ENCODE data around the gene KCMF1. TPM values are rescaled to one million over a fixed set of nuclear protein-coding genes. Genes with fewer than 3 reads are reported as not detected.
A peak's percentile ranks its signal among the peaks of the same experiment; 100 is the strongest.

Gene KCMF1
- total and polyA plus RNA-seq, 2 of the 13 experiments (the other 11 are each of a cell fraction or from before 2014, with no cell fraction given) = 62.1 to 116 TPM

DNA sequence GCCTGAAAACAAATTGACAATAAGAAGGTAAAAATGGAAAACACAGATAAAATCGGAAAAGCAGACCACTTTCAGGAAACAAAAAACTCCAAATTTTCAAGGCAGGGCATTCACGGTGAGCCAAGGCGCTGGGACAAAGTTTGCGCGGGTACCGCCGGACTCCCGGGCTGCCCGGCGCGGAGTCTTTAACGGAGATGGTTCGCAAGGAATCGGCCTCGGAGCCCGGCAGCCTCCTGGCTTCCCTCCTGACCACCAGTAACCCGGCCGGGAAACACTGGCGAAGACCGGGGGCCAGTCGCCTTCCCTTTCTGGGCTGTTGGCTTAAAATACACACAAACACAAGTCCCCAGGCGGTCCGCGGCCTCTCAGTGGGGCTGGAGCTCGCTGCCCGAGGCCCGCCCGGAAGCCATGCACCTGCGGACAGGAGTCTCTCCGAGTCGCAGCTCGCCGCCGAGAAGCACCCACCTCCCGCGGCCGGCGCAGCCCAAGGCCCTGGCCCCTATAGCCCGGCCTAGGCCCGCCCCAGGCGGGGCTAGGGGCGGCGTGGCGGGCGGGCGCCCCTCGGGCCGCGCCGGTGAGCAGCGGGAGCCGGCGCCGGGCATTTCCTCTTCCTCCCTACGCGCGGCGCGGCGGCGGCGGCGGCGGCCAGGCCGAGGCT lies 622 bp upstream of the KCMF1 start (continued):
- TF ChIP-seq, protein P1, sequence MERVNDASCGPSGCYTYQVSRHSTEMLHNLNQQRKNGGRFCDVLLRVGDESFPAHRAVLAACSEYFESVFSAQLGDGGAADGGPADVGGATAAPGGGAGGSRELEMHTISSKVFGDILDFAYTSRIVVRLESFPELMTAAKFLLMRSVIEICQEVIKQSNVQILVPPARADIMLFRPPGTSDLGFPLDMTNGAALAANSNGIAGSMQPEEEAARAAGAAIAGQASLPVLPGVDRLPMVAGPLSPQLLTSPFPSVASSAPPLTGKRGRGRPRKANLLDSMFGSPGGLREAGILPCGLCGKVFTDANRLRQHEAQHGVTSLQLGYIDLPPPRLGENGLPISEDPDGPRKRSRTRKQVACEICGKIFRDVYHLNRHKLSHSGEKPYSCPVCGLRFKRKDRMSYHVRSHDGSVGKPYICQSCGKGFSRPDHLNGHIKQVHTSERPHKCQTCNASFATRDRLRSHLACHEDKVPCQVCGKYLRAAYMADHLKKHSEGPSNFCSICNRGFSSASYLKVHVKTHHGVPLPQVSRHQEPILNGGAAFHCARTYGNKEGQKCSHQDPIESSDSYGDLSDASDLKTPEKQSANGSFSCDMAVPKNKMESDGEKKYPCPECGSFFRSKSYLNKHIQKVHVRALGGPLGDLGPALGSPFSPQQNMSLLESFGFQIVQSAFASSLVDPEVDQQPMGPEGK (CRISPR knock-in tag; IDR thresholded peaks at IDR 0.05) = 0 out of 2 replicates have a peak, but pooled peaks have one; percentile 29
- TF ChIP-seq SAP130 (CRISPR knock-in tag; IDR thresholded peaks at IDR 0.05; ENCODE audit: low read depth) (peak; percentile 27), ZNF143 (CRISPR knock-in tag; IDR thresholded peaks at IDR 0.05) (no peak), ERF (CRISPR knock-in tag; IDR thresholded peaks at IDR 0.05) (peak; percentile 24; the same call in 1 of the 2 replicates), ATF2 (CRISPR knock-in tag; IDR thresholded peaks at IDR 0.05) (0 out of 2 replicates have a peak, but pooled peaks have one; percentile 26), EP300 (IDR thresholded peaks at IDR 0.05; ENCODE audit: low read depth in 2 of 2, low read length in 2 of 2) (peak in 1 of 2 experiments; percentile 21; a peak in 1 of 4 replicates), EP300 (CRISPR knock-in tag; IDR thresholded peaks at IDR 0.05; ENCODE audit: borderline replicate concordance) (no peak), ZNF543 (CRISPR knock-in tag; IDR thresholded peaks at IDR 0.05) (0 out of 2 replicates have a peak, but pooled peaks have one; percentile 38), TCF7 (IDR thresholded peaks at IDR 0.05; ENCODE audit: low read depth) (no peak), ZNF598 (CRISPR knock-in tag; IDR thresholded peaks at IDR 0.05; ENCODE audit: borderline replicate concordance) (peak; percentile 51; the same call in 1 of the 2 replicates)
